ENCODE measurements around the gene HSD17B8. TPM values are rescaled to one million over a fixed set of nuclear protein-coding genes. Genes with fewer than 3 reads are reported as not detected.

HSD17B8 gene
- total RNA-seq, 6 donors from 2014 or later: 8.2 to 39.3 (median 28.7) TPM

DNA sequence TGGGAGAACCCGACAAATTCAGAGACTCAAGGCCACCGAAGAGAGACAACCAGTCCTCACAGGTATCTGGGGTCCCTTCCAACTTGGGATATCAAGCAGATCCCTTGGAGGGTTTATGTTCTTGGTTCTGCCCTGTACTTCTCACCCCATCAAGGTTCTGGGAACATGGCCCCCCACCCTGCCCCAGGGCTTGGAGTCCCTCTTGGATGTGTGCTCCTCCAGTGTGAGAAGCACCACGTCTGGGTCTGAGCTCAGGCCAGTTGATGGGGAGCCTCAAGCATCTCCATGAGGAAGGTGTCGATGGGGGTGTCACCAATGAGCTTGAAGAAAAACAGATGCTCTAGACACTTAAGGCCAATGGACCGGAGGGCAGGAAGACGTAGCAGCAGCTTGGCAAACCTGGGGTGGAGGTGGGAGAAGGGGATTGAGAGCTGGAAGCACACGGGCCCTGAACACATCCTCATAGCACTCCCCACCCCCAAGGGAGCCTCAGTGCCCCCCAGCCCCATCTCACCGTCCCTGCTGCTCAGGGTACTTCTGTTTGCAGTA lies 9.9 kb upstream of the HSD17B8 start:
- WGBS, 2 donors: 75 to 90% methylated on average over 8 of the region's 8 CpGs

DNA sequence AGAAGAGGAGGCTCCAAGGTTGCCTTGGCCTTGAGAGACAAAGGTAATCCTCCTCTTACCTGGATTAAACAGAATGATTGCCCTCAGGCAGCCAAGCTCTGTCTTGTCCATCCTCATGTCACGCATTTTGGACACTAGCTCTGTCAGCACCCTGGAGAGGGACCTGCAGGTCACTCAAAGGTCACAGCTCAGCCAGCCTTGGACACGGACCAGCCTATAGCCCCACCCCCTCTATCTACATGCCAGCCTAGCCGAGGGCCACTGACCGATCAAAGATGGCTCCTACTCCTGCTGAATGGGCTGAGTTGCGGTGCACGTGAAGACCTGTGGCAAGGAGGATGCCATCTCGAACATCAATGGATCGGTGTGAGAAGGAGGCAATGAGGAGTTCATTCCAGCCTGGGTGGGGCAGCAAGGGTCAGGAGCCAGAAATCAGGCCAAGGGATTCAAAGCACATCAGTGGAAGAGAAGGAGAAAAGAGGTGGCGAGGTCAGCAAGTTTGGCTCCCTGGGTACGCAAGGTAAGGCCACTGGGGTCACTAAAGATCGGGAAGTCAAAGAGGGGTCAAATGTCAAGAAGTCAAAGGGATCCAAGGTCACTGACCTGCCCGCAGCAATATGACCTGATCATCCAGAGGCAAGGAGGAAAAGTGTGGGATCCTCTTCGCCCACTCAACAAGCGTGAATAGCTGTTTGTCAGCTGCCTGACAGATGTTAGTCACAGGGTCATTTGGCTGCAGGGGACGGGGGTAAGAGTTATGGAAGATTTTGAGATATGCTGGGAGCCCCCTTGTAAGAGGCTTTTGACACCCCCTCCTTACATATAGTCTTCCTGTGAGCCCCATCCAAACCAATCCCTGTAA lies 8.9 kb upstream of the HSD17B8 start:
- 84 to 85% methylated on average over 15 of the region's 15 CpGs for WGBS, 2 donors
- Histone ChIP-seq H3K4me3 (no peak overlapping the region), H3K9me3 (no peaks in the 10 kb centered on the region), H3K36me3 (peaks cover 16 to 40% (median 32%) of the 10 kb centered on the region in 4 donors), H3K4me1 (peaks cover 38 to 45% (median 39%) of the 10 kb centered on the region in 4 donors), H3K27me3 (peaks cover 0 to 14% (median 9%) of the 10 kb centered on the region in 4 donors), H3K27ac (no peak overlapping the region)
- ATAC-seq (ENCODE audit: low FRiP score in 2 of 2) (no peak), DNase-seq (no peak)
- TF ChIP-seq, protein P1, sequence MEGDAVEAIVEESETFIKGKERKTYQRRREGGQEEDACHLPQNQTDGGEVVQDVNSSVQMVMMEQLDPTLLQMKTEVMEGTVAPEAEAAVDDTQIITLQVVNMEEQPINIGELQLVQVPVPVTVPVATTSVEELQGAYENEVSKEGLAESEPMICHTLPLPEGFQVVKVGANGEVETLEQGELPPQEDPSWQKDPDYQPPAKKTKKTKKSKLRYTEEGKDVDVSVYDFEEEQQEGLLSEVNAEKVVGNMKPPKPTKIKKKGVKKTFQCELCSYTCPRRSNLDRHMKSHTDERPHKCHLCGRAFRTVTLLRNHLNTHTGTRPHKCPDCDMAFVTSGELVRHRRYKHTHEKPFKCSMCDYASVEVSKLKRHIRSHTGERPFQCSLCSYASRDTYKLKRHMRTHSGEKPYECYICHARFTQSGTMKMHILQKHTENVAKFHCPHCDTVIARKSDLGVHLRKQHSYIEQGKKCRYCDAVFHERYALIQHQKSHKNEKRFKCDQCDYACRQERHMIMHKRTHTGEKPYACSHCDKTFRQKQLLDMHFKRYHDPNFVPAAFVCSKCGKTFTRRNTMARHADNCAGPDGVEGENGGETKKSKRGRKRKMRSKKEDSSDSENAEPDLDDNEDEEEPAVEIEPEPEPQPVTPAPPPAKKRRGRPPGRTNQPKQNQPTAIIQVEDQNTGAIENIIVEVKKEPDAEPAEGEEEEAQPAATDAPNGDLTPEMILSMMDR (IDR thresholded peaks at IDR 0.05): no peak
- no peak for TF ChIP-seq POLR2AphosphoS5 (IDR thresholded peaks at IDR 0.05)
- no peak for TF ChIP-seq EP300 (IDR thresholded peaks at IDR 0.05)
- TF ChIP-seq POLR2A (IDR thresholded peaks at IDR 0.05): no peak

More for the DNA sequence above, 9.9 kb upstream of the HSD17B8 start:
- Histone ChIP-seq H3K4me3 (no peak overlapping the region), H3K36me3 (peaks cover 16 to 40% (median 32%) of the 10 kb centered on the region in 4 donors), H3K27ac (no peak overlapping the region), H3K27me3 (peaks cover 0 to 14% (median 9%) of the 10 kb centered on the region in 4 donors), H3K9me3 (no peaks in the 10 kb centered on the region), H3K4me1 (peaks cover 36 to 41% (median 38%) of the 10 kb centered on the region in 4 donors)
- TF ChIP-seq POLR2A (IDR thresholded peaks at IDR 0.05) (no peak), EP300 (IDR thresholded peaks at IDR 0.05) (no peak), POLR2AphosphoS5 (IDR thresholded peaks at IDR 0.05) (no peak)
- TF ChIP-seq, protein P1 (IDR thresholded peaks at IDR 0.05): no peak
- ATAC-seq (ENCODE audit: low FRiP score in 2 of 2) (no peak), DNase-seq (no peak)

DNA sequence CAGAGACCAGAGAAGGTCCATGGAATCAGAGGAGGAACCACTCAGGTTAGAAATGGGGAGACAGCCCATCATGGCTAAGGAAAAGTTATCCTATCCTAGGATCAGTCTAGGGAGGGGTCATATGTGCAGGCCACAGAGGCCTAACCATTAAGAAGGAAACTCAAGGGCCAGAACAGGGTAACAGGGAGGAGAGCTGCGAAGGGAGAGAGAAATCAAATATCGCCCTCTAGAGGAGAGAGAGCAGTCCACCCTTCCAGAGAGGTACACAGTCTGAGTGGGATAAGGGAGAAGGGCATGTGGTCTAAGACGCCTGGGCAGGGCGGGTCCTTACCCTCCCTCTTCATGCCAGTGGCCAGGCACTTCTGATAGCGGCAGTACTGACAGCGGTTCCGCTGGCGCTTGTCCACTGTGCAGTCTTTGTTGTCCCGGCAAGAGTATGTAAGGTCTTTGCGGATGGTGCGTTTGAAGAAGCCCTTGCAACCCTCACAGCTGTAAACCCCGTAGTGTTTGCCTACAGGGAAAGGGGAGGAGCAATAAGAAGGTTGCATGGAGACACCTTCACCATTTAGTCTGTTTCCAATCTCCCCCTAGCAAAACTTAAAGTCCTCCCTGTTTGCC lies 6.9 kb upstream of the HSD17B8 start:
- ATAC-seq (ENCODE audit: low FRiP score in 2 of 2): peak; percentile 49 to 80
- peak in 1 of 2 donors; percentile 79 for DNase-seq
- TF ChIP-seq POLR2AphosphoS5 (IDR thresholded peaks at IDR 0.05): peak in 1 of 2 donors; percentile 12
- TF ChIP-seq, protein P1 (IDR thresholded peaks at IDR 0.05): peak; percentile 50 to 72 (median 64)
- TF ChIP-seq POLR2A (IDR thresholded peaks at IDR 0.05): no peak
- H3K4me3 ChIP-seq: no peak overlapping the region
- WGBS, 2 donors: 43 to 52% methylated on average over 12 of the region's 12 CpGs
- no peak overlapping the region for H3K27ac ChIP-seq
- H3K4me1 ChIP-seq: peaks cover 45 to 53% (median 46%) of the 10 kb centered on the region in 4 donors
- H3K27me3 ChIP-seq: peaks cover 0 to 2% (median 1%) of the 10 kb centered on the region in 4 donors
- H3K9me3 ChIP-seq: no peaks in the 10 kb centered on the region
- peaks cover 16 to 48% (median 38%) of the 10 kb centered on the region in 4 donors for H3K36me3 ChIP-seq

DNA sequence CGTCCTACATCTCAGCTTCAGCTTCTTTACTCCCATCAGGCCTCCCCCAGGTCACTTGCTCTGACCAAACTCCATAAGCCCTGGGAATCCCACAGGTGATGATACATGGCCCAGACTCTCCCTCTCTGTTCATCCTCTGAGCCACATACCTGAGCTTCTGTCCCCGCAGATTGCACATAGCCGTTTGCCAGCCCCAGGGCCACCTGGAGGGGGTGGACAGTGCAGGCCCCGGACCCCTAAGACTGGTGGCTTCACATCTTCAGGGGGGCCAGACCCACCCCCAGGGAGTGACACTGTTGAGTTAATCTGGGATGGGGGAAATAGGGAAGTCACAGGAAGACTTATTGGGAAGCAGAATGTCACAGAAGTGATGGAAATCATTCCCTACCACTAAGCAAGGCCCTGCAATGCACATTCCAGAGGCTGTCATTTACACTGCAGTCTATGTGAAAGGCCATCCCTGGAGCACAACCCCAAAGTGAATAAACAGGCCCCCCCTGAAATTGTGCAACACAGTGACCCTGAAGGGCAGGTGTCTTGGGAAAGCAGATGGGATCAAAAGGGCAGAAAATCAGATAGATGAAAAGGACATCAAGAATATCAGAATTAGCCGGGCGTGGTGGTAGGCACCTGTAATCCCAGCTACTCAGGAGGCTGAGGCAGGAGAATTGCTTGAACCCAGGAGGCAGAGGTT lies 6.1 kb upstream of the HSD17B8 start:
- 82 to 90% methylated on average over 5 to 6 of the region's 6 CpGs for WGBS, 2 donors
- TF ChIP-seq POLR2AphosphoS5 (IDR thresholded peaks at IDR 0.05) (no peak), POLR2A (IDR thresholded peaks at IDR 0.05) (no peak), EP300 (IDR thresholded peaks at IDR 0.05) (no peak)
- TF ChIP-seq, protein P1 (IDR thresholded peaks at IDR 0.05): no peak
- no peaks in the 10 kb centered on the region for H3K27me3 ChIP-seq
- ATAC-seq (ENCODE audit: low FRiP score in 2 of 2) (no peak), DNase-seq (no peak)
- peaks cover 20 to 56% (median 45%) of the 10 kb centered on the region in 4 donors for H3K36me3 ChIP-seq
- H3K4me1 ChIP-seq: peaks cover 39 to 51% (median 41%) of the 10 kb centered on the region in 4 donors
- no peak overlapping the region for H3K27ac ChIP-seq
- H3K4me3 ChIP-seq: no peak overlapping the region
- H3K9me3 ChIP-seq: no peaks in the 10 kb centered on the region
